NCI-H510A treated with DMSO at 0.1 percent for 48 hours (cell line): ENCODE results near the gene CENPC.

Source experiments
- DNase-seq: peaks from one replicate; lab custom pipeline; 2025; lab: John Stamatoyannopoulos, UW

CENPC gene, protein sequence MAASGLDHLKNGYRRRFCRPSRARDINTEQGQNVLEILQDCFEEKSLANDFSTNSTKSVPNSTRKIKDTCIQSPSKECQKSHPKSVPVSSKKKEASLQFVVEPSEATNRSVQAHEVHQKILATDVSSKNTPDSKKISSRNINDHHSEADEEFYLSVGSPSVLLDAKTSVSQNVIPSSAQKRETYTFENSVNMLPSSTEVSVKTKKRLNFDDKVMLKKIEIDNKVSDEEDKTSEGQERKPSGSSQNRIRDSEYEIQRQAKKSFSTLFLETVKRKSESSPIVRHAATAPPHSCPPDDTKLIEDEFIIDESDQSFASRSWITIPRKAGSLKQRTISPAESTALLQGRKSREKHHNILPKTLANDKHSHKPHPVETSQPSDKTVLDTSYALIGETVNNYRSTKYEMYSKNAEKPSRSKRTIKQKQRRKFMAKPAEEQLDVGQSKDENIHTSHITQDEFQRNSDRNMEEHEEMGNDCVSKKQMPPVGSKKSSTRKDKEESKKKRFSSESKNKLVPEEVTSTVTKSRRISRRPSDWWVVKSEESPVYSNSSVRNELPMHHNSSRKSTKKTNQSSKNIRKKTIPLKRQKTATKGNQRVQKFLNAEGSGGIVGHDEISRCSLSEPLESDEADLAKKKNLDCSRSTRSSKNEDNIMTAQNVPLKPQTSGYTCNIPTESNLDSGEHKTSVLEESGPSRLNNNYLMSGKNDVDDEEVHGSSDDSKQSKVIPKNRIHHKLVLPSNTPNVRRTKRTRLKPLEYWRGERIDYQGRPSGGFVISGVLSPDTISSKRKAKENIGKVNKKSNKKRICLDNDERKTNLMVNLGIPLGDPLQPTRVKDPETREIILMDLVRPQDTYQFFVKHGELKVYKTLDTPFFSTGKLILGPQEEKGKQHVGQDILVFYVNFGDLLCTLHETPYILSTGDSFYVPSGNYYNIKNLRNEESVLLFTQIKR

DNA sequence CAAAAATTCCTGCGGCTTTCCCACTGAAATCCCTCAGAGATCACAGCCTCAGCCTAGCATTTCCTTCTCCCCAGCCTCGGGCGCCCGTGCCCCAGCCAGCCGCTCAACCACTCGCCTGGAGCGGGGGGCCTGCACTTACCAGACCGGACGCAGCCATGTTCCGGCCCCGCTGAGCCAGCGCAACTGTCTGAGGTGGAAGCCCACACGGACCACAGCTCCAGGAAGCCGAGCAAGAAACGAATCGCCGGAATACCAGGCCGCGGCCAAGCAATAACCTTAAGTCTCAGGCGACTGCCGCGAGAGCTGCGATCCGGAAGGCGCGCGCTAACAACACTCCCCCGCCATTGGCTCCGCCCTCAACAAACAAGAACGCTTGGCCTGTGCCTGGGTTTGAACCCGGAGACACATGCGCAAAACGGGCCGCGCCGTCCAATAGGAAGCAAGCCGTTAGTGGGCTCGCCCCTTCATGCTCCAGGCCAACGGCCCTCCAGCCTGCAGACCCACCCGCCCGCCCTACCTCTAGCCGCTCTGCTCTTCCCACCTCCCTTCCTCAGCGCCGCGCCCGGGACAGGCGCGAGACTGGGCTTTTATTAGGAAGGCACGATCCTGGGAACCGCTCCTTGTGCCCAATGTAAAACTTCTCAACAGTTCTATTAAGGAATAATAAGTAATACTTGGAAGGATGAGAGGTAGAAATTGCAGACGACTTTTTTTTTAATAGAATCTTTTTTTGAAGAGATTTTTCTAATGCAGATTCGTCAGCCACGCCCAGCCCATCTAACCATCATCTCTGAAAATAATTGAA is at the start of gene CENPC:
CENPC (minus strand) TSS at position 305 of the 805 bp plus-strand sequence; CDS start at position 157, 148 bp downstream.
- peak; percentile 96 for DNase-seq

DNA sequence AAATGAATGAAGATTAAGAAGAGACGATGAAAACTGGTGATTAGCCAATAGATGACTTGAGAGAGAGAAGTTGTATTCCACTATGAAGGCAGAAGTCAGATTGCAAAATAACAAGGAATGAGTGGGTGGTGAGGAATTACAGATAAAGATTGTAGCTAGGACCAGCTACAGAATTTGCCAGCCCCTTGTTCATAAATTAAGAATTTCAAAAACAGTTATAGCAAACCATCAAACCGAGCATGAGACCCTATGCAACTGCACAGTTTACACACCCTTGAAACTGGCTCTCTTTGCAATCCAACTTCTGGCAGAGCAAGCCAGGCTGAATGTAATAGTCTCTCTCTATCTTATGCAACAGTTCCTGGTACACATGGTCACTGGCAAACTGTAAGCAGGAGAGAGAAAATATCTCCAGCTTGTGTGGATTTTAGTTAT is 48.5 kb upstream of the CENPC start:
- no peak for DNase-seq

GRCh38 chr4:67587156-67587555 is 41.9 kb upstream of the CENPC start:
- no peak for DNase-seq

GRCh38 chr4:67584496-67584895 is 39.2 kb upstream of the CENPC start:
- no peak for DNase-seq

DNA sequence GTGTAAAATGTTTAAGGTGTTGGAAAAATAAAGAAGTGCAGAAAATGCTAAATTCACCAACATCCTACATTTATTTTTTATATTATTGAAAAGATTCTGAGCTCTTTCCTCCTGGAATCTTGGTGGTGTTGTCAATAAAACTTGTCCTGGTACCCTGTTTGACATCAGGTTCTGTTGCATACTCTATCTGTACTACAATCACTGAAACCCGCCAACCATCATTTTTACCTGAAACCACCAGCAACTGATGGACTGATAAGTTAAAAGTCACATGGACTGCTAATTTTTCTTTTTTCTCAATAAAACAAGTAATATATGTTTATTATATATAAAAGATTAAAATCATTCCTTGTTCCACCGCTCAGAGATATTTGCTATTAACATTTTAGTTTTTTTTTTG is 36.6 kb upstream of the CENPC start:
- DNase-seq = no peak

DNA sequence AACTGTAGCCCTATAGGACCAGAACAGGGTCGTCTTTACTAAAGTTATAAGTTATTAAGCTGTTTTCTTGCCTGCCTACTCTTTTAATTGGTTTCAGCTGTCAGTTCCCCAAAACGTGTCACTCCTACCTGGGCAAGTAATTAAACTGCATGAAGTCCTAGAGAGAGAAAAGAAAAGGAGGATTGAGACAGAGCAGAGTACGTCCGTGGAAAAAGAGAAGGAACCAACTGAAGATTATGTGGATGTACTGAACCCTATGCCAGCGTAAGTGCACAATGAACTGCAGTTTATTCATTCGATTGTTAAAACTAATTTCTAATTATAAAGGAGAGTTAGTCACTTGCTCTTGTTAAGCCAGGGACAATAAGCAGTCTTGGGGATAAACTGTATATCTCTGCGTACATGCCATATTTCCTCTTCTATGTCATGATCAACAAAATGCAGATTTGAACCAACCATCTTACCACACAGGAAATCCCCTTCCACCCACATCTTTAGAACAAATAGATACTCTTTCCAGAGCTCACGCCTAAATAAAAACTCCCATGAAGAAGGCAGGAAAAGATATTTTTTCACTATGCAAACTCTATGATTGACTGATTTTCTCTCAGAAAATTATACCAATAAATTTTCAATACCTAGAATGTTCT is 36.0 kb upstream of the CENPC start:
- DNase-seq = no peak

DNA sequence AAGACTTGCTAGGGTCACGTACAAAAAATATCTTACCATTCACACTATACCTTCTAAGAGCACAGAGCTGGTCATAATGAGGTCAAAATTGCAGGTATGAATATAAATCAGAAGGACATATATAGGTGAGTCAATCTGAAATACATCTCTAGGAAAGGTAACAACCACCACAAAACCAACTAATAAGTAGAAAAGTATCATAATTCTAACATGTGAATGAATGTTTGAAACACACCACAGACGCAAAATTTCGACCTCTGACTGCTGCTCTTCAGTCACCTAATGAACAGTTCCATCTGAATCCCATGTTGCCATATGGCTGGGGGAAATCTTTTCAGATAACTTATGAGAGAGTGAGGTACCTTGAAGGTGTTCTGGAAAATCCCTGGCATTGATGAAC is 35.3 kb upstream of the CENPC start:
- DNase-seq = no peak

GRCh38 chr4:67576538-67576937 is 31.2 kb upstream of the CENPC start:
- DNase-seq = peak; percentile 28

GRCh38 chr4:67576059-67576466 is 30.8 kb upstream of the CENPC start:
- DNase-seq = no peak

GRCh38 chr4:67575232-67576058 is 30.1 kb upstream of the CENPC start:
- peak; percentile 91 for DNase-seq

- no peak for DNase-seq
Measured at GRCh38 chr4:67573193-67573592, 27.9 kb upstream of the CENPC start.

DNA sequence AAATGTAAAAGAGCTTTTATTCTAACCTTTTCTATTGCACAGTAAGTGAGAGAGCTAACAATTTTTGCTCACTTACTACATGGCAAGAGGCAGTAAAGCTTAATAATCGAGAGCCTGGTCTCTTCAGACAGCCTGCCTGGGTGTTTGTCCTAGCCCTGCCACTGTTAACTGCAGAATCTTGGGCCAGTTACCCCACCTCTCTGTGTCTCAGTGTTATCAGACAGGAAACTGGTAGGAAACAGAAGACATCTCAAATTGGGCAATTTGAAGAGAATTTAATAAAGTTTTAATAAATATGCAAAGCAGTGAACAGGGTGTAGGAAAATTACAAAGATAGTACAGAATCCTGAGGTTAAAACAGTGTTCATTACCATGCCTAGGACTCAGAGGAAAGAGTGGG is 26.7 kb upstream of the CENPC start:
- DNase-seq = no peak

- no peak for DNase-seq
Measured at GRCh38 chr4:67570537-67570936, 25.2 kb upstream of the CENPC start.

GRCh38 chr4:67568820-67569219 is 23.5 kb upstream of the CENPC start:
- no peak for DNase-seq

GRCh38 chr4:67566335-67566734 is 21.0 kb upstream of the CENPC start:
- DNase-seq = no peak

DNA sequence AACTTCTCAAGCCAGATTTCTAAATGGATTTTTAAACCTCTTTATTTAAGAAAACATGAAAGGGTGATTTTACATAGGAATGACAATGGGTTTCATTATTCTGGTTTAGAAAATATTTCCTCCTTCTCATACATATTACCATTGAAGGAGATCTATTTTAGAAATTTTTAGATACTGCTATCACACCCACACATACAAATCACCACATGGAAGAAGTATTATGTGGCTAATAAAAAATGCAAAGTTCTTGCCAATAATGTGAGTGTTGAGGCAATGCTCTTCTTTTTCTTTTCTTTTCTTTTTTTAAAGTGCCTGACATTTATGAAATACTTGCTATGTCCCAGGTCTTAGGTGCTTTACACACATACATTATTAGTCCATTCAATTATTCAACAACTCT is 20.0 kb upstream of the CENPC start:
- no peak for DNase-seq

GRCh38 chr4:67558493-67558892 is 13.2 kb upstream of the CENPC start, which contains the start of gene STAP1:
Gene STAP1 (plus strand): TSS chr4:67558727. CDS start chr4:67558810, 83 bp downstream.
- DNase-seq = no peak

GRCh38 chr4:67556436-67556835 is 11.1 kb upstream of the CENPC start:
- DNase-seq = no peak

DNA sequence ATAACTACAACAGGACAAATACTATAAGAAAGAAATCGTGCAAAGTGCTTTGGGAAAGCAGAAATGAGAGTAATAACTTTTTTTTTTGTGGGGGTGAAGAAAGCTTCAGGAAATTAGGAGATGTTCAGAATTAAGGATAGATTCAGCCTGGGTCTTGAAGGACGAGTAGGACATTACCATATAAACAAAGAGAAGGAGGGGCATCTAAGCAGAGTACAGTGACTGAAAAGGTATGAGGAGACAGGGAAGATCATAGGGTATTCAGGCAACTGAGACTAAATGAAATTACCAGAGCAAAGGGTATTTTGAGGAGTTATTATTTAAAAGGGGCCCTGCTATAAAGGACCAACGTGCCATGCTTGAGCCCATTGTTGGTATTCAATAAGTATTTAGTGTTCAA is 10.1 kb upstream of the CENPC start:
- no peak for DNase-seq

GRCh38 chr4:67554096-67554495 is 8.8 kb upstream of the CENPC start:
- no peak for DNase-seq
